Left ventricle myocardium inferior (tissue), 1 donor: ENCODE results near the gene NTSR1. TPM values are rescaled to one million over a fixed set of nuclear protein-coding genes. Genes with fewer than 3 reads are reported as not detected.
A peak's percentile ranks its signal among the peaks of the same experiment; 100 is the strongest.

Source experiments
- DNase-seq: peaks from one replicate; pipeline ENCODE4 v3.0.0-alpha.2; 2020
- H3K27ac ChIP-seq: fragments of 200-600 bp; replicated peaks from 2 replicates; pipeline ENCODE4 v1.8.0; 2021
- H3K27me3 ChIP-seq: fragments of 200-600 bp; 2 replicates; pipeline ENCODE4 v1.8.0; 2021; ENCODE audit warnings: low read depth
- H3K36me3 ChIP-seq: fragments of 200-600 bp; 2 replicates; pipeline ENCODE4 v1.8.0; 2021
- H3K4me1 ChIP-seq: fragments of 200-600 bp; 2 replicates; pipeline ENCODE4 v1.8.0; 2021
- H3K4me3 ChIP-seq: fragments of 200-600 bp; 2 replicates; pipeline ENCODE4 v1.8.0; 2021; ENCODE audit warnings: mild to moderate bottlenecking, moderate library complexity
- H3K9me3 ChIP-seq: fragments of 200-600 bp; replicated peaks from 2 replicates; pipeline ENCODE4 v1.8.0; 2021
- CTCF ChIP-seq: fragments of 200-600 bp; IDR thresholded peaks from 2 replicates; pipeline ENCODE4 v1.8.0; 2021; ENCODE audit warnings: antibody characterized with exemption, mild to moderate bottlenecking, borderline replicate concordance
- intact Hi-C: fragments of 100-400 bp; cut with micrococcal nuclease; formaldehyde crosslinking; loops from one replicate; pipeline ENCODE4 v1.11.0; 2022
- long read RNA-seq: library from polyadenylated mRNA; unstranded; transcript quantifications from one replicate; pipeline ENCODE4 v2.0.0, GENCODE V29; 2021
- total RNA-seq: library from RNA; stranded (reverse); fragmentation: NEBNext Ultra II Directional; extraction: Animal tissue kit (Norgen Biotek cat#: 25700); gene quantifications from one replicate; pipeline ENCODE4 v1.2.1, GENCODE V29; 2021
- donor health status: DM: no; HTN: yes; CAD: no; lungs with severe emphysema.

Gene NTSR1
- not detected for total RNA-seq
- long read RNA-seq: 0 reads

GRCh38 chr20:62708591-62709536 lies at the start of gene NTSR1:
NTSR1 (plus strand) TSS chr20:62708836; CDS start chr20:62709208, 372 bp downstream.
- no peak for TF ChIP-seq CTCF
- H3K27ac ChIP-seq: no peak within 1 kb of the TSS

GRCh38 chr20:62659488-62660239 lies 49.0 kb upstream of the NTSR1 start:
- H3K4me1 ChIP-seq: peaks cover 20% of the 10 kb centered on the region
- intact Hi-C loops: no loop called here
- no peak for TF ChIP-seq CTCF
- H3K36me3 ChIP-seq: peaks cover 33% of the 10 kb centered on the region
- peaks cover 19% of the 10 kb centered on the region for H3K27me3 ChIP-seq
- H3K27ac ChIP-seq: no peak overlapping the region
- DNase-seq: no peak
- no peaks in the 10 kb centered on the region for H3K9me3 ChIP-seq
- no peak overlapping the region for H3K4me3 ChIP-seq

More at GRCh38 chr20:62708591-62709536, at the start of gene NTSR1:
- Histone ChIP-seq H3K36me3 (no peaks in the 10 kb centered on the region), H3K4me3 (peak within 1 kb of the TSS; percentile 42), H3K9me3 (no peaks in the 10 kb centered on the region), H3K4me1 (peaks cover 28% of the 10 kb centered on the region), H3K27me3 (peaks cover 72% of the 10 kb centered on the region)
- DNase-seq: no peak
- intact Hi-C loops: no loop called here

- DNase-seq: no peak
- no peaks in the 10 kb centered on the region for H3K9me3 ChIP-seq
- no peak overlapping the region for H3K27ac ChIP-seq
- TF ChIP-seq CTCF: no peak
- H3K4me3 ChIP-seq: no peak overlapping the region
- intact Hi-C loops: no loop called here
- peaks cover 33% of the 10 kb centered on the region for H3K36me3 ChIP-seq
- peaks cover 20% of the 10 kb centered on the region for H3K4me1 ChIP-seq
- peaks cover 19% of the 10 kb centered on the region for H3K27me3 ChIP-seq
Observed at GRCh38 chr20:62660240-62660615, 48.4 kb upstream of the NTSR1 start.

- no peak overlapping the region for H3K4me3 ChIP-seq
- H3K36me3 ChIP-seq: peaks cover 33% of the 10 kb centered on the region
- H3K9me3 ChIP-seq: no peaks in the 10 kb centered on the region
- intact Hi-C loops: no loop called here
- peaks cover 19% of the 10 kb centered on the region for H3K27me3 ChIP-seq
- DNase-seq: no peak
- TF ChIP-seq CTCF: no peak
- H3K27ac ChIP-seq: no peak overlapping the region
- peaks cover 17% of the 10 kb centered on the region for H3K4me1 ChIP-seq
Observed at GRCh38 chr20:62660768-62661167, 47.9 kb upstream of the NTSR1 start.

- no peak for DNase-seq
- intact Hi-C loops: no loop called here
- peaks cover 30% of the 10 kb centered on the region for H3K36me3 ChIP-seq
- H3K9me3 ChIP-seq: no peaks in the 10 kb centered on the region
- H3K4me1 ChIP-seq: peaks cover 15% of the 10 kb centered on the region
- no peak overlapping the region for H3K4me3 ChIP-seq
- TF ChIP-seq CTCF: no peak
- peaks cover 23% of the 10 kb centered on the region for H3K27me3 ChIP-seq
- H3K27ac ChIP-seq: no peak overlapping the region
Observed at GRCh38 chr20:62661647-62662046, 47.0 kb upstream of the NTSR1 start.
